HEK293 (cell line): ENCODE data around the gene RNF145.

Experiments
- CTCF ChIA-PET: fragments of 350-600 bp; formaldehyde crosslinking; extraction: SDS; loops from one replicate; lab custom pipeline; 2021; ENCODE audit warnings: antibody characterized with exemption; lab: Yijun Ruan, JAX
- POLR2A ChIA-PET: fragments of 300-600 bp; formaldehyde crosslinking; extraction: SDS; loops from one replicate; lab custom pipeline; 2020; ENCODE audit warnings: antibody characterized with exemption, inconsistent platforms; lab: Yijun Ruan, JAX
- H3K27ac ChIP-seq: fragments of 200-500 bp; sonication (Bioruptor generic); 2 replicates; pipeline ENCODE4 v1.5.1; 2014; ENCODE audit warnings: low read depth, low read length, control low read depth, inconsistent platforms; ENCODE audit errors: extremely low read depth
- H3K36me3 ChIP-seq, 2 experiments: fragments of 200-500 bp in 1 of 2; sonication (Bioruptor generic) in 1 of 2; 1 replicate in 1 of 2; 2 replicates in 1 of 2; pipeline ENCODE4 v1.5.1; 2014 to 2017; ENCODE audit warnings: inconsistent platforms in 2 of 2, low read length in 2 of 2; ENCODE audit not compliant: control insufficient read depth in 2 of 2, insufficient read depth in 1 of 2
- H3K4me1 ChIP-seq: fragments of 200-500 bp; sonication (Bioruptor generic); 2 replicates; pipeline ENCODE4 v1.5.1; 2014; ENCODE audit warnings: mild to moderate bottlenecking, low read length, inconsistent platforms; ENCODE audit not compliant: control insufficient read depth, insufficient read depth
- H3K4me3 ChIP-seq: 2 replicates; pipeline ENCODE4 v1.5.1; 2011; ENCODE audit warnings: low read depth, mild to moderate bottlenecking, control low read depth, low read length, moderate library complexity
- H3K9me3 ChIP-seq: fragments of 200-500 bp; sonication (Bioruptor generic); 2 replicates; pipeline ENCODE4 v1.5.1; 2014; ENCODE audit warnings: low read depth, low read length, inconsistent platforms; ENCODE audit not compliant: control insufficient read depth, insufficient read depth
- EGR2 ChIP-seq: fragments of 450-650 bp; formaldehyde crosslinking; IDR thresholded peaks from 2 replicates; pipeline ENCODE4 v1.5.1; 2016; ENCODE audit warnings: low read depth, missing biosample characterization, missing genetic modification characterization
- HOXC10 ChIP-seq: sonication (generic); formaldehyde crosslinking; IDR thresholded peaks from 2 replicates; pipeline ENCODE4 v1.8.1; 2023; ENCODE audit warnings: mild to moderate bottlenecking, missing genetic modification reagents
- KLF17 ChIP-seq: fragments of 450-650 bp; formaldehyde crosslinking; IDR thresholded peaks from 2 replicates; pipeline ENCODE4 v1.5.1; 2016; ENCODE audit warnings: missing biosample characterization, missing genetic modification characterization
- OVOL3 ChIP-seq: fragments of 450-650 bp; formaldehyde crosslinking; IDR thresholded peaks from 2 replicates; pipeline ENCODE4 v1.5.1; 2016; ENCODE audit warnings: missing biosample characterization, missing genetic modification characterization
- PRDM1 ChIP-seq: fragments of 450-650 bp; formaldehyde crosslinking; IDR thresholded peaks from 2 replicates; pipeline ENCODE4; 2016; ENCODE audit warnings: missing biosample characterization, missing genetic modification characterization
- REPIN1 ChIP-seq: fragments of 450-650 bp; formaldehyde crosslinking; IDR thresholded peaks from 2 replicates; pipeline ENCODE4 v1.5.1; 2017; ENCODE audit warnings: missing biosample characterization, missing genetic modification characterization, low read depth
- YY1 ChIP-seq: fragments of 450-650 bp; formaldehyde crosslinking; IDR thresholded peaks from 2 replicates; pipeline ENCODE4 v1.5.1; 2018; ENCODE audit warnings: missing biosample characterization, missing genetic modification characterization
- ZBTB11 ChIP-seq: fragments of 450-650 bp; formaldehyde crosslinking; conservative IDR thresholded peaks from 2 replicates; pipeline ENCODE4 v1.5.1; 2016; ENCODE audit warnings: low read depth, missing biosample characterization, missing genetic modification characterization
- ZBTB48 ChIP-seq: fragments of 450-650 bp; formaldehyde crosslinking; IDR thresholded peaks from 2 replicates; pipeline ENCODE4 v1.5.1; 2016; ENCODE audit warnings: missing biosample characterization, missing genetic modification characterization
- ZFP37 ChIP-seq: fragments of 450-650 bp; formaldehyde crosslinking; IDR thresholded peaks from 2 replicates; pipeline ENCODE4 v1.5.1; 2016; ENCODE audit warnings: missing biosample characterization, missing genetic modification characterization
- ZNF146 ChIP-seq: fragments of 450-650 bp; formaldehyde crosslinking; IDR thresholded peaks from 2 replicates; pipeline ENCODE4 v1.5.1; 2016; ENCODE audit warnings: missing biosample characterization, missing genetic modification characterization
- ZNF221 ChIP-seq: fragments of 450-650 bp; formaldehyde crosslinking; IDR thresholded peaks from 2 replicates; pipeline ENCODE4 v1.5.1; 2017; ENCODE audit warnings: missing biosample characterization, missing genetic modification characterization, borderline replicate concordance
- ZNF350 ChIP-seq: fragments of 450-650 bp; formaldehyde crosslinking; IDR thresholded peaks from 2 replicates; pipeline ENCODE4 v1.5.0; 2017; ENCODE audit warnings: missing biosample characterization, mild to moderate bottlenecking, missing genetic modification characterization
- ZNF433 ChIP-seq: fragments of 450-650 bp; formaldehyde crosslinking; IDR thresholded peaks from 2 replicates; pipeline ENCODE4 v1.5.1; 2016; ENCODE audit warnings: missing biosample characterization, missing genetic modification characterization, low read depth
- ZNF449 ChIP-seq: fragments of 450-650 bp; formaldehyde crosslinking; IDR thresholded peaks from 2 replicates; pipeline ENCODE4 v1.5.1; 2017; ENCODE audit warnings: missing biosample characterization, mild to moderate bottlenecking, missing genetic modification characterization, moderate library complexity
- ZNF473 ChIP-seq: fragments of 450-650 bp; formaldehyde crosslinking; IDR thresholded peaks from 2 replicates; pipeline ENCODE4 v1.5.1; 2017; ENCODE audit warnings: missing biosample characterization, missing genetic modification characterization
- ZNF510 ChIP-seq: fragments of 450-650 bp; formaldehyde crosslinking; IDR thresholded peaks from 2 replicates; pipeline ENCODE4 v1.5.1; 2018; ENCODE audit warnings: mild to moderate bottlenecking, missing genetic modification characterization, missing biosample characterization; ENCODE audit not compliant: insufficient replicate concordance
- ZNF585B ChIP-seq: fragments of 450-650 bp; formaldehyde crosslinking; IDR thresholded peaks from 2 replicates; pipeline ENCODE4 v1.5.1; 2016; ENCODE audit warnings: missing biosample characterization, missing genetic modification characterization
- ZNF658 ChIP-seq: fragments of 450-650 bp; formaldehyde crosslinking; IDR thresholded peaks from 2 replicates; pipeline ENCODE4; 2016; ENCODE audit warnings: missing biosample characterization, missing genetic modification characterization
- ZNF660 ChIP-seq: fragments of 450-650 bp; IDR thresholded peaks from 2 replicates; pipeline ENCODE4 v1.5.1; 2018; ENCODE audit warnings: missing biosample characterization, mild to moderate bottlenecking, missing genetic modification characterization
- ZNF701 ChIP-seq: fragments of 450-650 bp; formaldehyde crosslinking; IDR thresholded peaks from 2 replicates; pipeline ENCODE4 v1.5.1; 2016; ENCODE audit warnings: missing biosample characterization, missing genetic modification characterization
- ZNF747 ChIP-seq: fragments of 450-650 bp; formaldehyde crosslinking; IDR thresholded peaks from 2 replicates; pipeline ENCODE4 v1.5.1; 2016; ENCODE audit warnings: missing biosample characterization, missing genetic modification characterization
- ZXDB ChIP-seq: fragments of 450-650 bp; formaldehyde crosslinking; IDR thresholded peaks from 2 replicates; pipeline ENCODE4 v1.5.1; 2016; ENCODE audit warnings: missing biosample characterization, missing genetic modification characterization
- TF ChIP-seq, protein P1 (sequence below): fragments of 450-650 bp; formaldehyde crosslinking; IDR thresholded peaks from 2 replicates; pipeline ENCODE4 v1.5.1; 2016; ENCODE audit warnings: missing biosample characterization, missing genetic modification characterization
- TF ChIP-seq, protein P2 (sequence below): fragments of 450-650 bp; formaldehyde crosslinking; IDR thresholded peaks from 2 replicates; pipeline ENCODE4 v1.5.1; 2016; ENCODE audit warnings: missing biosample characterization, missing genetic modification characterization, low read depth

RNF145 gene

DNA sequence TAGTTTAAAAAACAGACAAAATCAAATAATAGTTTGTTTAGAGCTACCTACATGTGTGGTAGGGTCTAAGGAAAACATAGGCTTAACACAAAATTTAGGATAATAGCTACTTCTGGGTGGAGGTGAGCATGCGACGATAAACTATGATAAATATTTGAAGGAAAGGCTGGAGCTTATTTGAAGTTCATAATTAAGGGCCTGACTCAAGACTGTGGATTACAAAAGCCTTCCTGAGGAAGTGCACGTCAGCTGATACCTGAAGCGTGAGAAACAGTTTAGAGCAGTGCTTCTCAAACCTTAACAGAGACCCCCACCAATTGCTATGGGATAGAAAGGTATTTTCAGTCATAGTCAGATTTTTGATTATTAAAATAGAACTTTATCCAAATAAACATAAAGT, 33.3 kb upstream of the RNF145 start:
- ChIA-PET POLR2A (interaction anchor here (0.7 kb wide), 1 partner anchor 25 kb away, joined by 3 read pairs; no protein-coding TSS in a partner anchor), CTCF (interaction anchor here (0.7 kb wide), 1 partner anchor 86 kb away, joined by 3 read pairs; no protein-coding TSS in a partner anchor)
- Histone ChIP-seq H3K4me1 (no peaks in the 10 kb centered on the region; the same call in 1 of the 2 replicates), H3K9me3 (no peaks in the 10 kb centered on the region), H3K27ac (no peak overlapping the region), H3K36me3 (no peaks in the 10 kb centered on the region), H3K4me3 (no peak overlapping the region)
- TF ChIP-seq ZNF350 (tag by site-specific recombination) (no peak), ZFP37 (tag by site-specific recombination) (no peak), ZNF660 (tag by site-specific recombination) (no peak), KLF17 (tag by site-specific recombination) (no peak), HOXC10 (no peak), YY1 (tag by site-specific recombination) (no peak), PRDM1 (no peak), ZXDB (tag by site-specific recombination) (no peak), ZNF221 (tag by site-specific recombination) (no peak), EGR2 (tag by site-specific recombination) (no peak), OVOL3 (tag by site-specific recombination) (no peak), ZNF585B (tag by site-specific recombination) (no peak)

DNA sequence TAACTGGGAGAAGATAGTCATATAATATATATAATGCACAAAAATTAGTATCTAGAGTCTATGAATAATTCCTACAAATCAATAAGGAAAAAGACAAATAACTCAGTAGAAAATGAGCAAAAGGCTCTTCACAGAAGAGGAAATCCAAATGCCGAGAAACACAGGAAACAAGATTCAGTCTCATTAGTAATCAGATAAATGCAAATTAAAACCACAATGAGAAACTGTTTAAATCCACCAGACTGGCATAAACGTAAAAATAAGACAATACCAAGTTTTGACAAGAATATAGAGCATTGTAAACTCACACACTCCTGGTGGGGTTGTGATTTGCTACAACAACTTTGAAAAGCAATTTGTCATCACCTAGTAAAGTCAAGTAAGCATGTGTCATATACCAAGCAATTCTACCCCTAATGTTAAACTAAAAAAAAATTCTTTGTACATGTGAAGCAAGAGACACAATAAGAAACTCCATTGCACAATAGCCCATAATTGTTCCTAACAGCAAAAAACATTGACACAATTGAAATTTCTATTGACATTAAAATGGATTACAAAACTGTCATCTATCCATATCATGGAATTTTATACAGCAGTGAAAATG, 32.7 kb upstream of the RNF145 start:
- no peak overlapping the region for H3K27ac ChIP-seq
- TF ChIP-seq ZNF658 (no peak), ZNF701 (tag by site-specific recombination) (no peak), ZBTB48 (tag by site-specific recombination) (no peak), ZNF510 (tag by site-specific recombination) (no peak), ZNF449 (tag by site-specific recombination) (no peak), ZBTB11 (no peak), HOXC10 (no peak), ZNF747 (no peak), ZNF146 (tag by site-specific recombination) (no peak), ZNF473 (tag by site-specific recombination) (no peak), ZNF433 (tag by site-specific recombination) (no peak), REPIN1 (tag by site-specific recombination) (no peak)
- TF ChIP-seq, protein P1, sequence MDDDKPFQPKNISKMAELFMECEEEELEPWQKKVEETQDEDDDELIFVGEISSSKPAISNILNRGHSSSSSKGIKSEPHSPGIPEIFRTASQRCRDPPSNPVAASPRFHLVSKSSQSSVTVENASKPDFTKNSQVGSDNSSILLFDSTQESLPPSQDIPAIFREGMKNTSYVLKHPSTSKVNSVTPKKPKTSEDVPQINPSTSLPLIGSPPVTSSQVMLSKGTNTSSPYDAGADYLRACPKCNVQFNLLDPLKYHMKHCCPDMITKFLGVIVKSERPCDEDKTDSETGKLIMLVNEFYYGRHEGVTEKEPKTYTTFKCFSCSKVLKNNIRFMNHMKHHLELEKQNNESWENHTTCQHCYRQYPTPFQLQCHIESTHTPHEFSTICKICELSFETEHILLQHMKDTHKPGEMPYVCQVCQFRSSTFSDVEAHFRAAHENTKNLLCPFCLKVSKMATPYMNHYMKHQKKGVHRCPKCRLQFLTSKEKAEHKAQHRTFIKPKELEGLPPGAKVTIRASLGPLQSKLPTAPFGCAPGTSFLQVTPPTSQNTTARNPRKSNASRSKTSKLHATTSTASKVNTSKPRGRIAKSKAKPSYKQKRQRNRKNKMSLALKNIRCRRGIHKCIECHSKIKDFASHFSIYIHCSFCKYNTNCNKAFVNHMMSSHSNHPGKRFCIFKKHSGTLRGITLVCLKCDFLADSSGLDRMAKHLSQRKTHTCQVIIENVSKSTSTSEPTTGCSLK (tag by site-specific recombination), result no peak
- TF ChIP-seq, protein P2, sequence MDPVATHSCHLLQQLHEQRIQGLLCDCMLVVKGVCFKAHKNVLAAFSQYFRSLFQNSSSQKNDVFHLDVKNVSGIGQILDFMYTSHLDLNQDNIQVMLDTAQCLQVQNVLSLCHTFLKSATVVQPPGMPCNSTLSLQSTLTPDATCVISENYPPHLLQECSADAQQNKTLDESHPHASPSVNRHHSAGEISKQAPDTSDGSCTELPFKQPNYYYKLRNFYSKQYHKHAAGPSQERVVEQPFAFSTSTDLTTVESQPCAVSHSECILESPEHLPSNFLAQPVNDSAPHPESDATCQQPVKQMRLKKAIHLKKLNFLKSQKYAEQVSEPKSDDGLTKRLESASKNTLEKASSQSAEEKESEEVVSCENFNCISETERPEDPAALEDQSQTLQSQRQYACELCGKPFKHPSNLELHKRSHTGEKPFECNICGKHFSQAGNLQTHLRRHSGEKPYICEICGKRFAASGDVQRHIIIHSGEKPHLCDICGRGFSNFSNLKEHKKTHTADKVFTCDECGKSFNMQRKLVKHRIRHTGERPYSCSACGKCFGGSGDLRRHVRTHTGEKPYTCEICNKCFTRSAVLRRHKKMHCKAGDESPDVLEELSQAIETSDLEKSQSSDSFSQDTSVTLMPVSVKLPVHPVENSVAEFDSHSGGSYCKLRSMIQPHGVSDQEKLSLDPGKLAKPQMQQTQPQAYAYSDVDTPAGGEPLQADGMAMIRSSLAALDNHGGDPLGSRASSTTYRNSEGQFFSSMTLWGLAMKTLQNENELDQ (tag by site-specific recombination), result no peak
- TF ChIP-seq, all 188 proteins: peak for 0
- POLR2A ChIA-PET, result no interaction called here
- Histone ChIP-seq H3K36me3 (no peaks in the 10 kb centered on the region), H3K9me3 (no peaks in the 10 kb centered on the region), H3K4me1 (no peaks in the 10 kb centered on the region; the same call in 1 of the 2 replicates), H3K4me3 (no peak overlapping the region)
- CTCF ChIA-PET, result no interaction called here
